ENCODE results near the gene PPIL6. TPM values are rescaled to one million over a fixed set of nuclear protein-coding genes. Genes with fewer than 3 reads are reported as not detected.

The PPIL6 gene
- total RNA-seq, 1 donor from 2014 or later, result 0.34 TPM

DNA sequence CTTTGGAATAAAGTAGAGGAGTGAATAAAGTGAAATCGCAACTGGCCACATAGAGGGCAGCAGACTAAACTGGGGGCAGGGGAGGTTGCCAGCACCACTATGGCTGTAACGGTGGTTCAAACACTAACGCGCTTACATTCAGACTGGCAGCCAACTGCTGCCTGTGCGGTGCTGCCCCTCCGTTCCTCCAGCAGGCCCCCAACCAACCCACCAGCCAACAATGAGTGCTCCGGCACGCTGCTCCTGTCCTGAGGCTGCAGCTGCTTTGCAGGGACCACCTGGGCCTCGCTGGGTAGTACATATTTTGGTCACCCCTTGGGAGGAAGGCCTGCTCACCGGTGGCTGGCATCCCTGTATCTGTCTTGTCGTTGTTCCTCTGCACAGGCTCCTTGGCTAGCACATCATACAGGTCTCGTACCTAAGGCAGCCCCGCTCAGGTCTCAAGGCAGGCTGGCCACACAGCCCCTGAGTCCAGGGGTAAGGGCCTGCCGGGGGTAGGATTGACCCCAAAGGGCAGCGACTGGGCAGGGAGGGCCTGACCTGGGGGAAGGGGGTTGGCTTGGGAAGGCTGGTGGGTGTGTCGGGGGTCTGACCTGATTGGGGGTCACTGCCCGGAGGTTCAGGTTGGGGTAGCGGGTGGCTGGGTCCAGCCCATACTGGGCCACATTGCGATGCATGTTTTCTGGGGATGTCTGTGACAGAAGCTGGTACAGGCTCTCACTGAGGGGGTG, 8.8 kb upstream of the PPIL6 start:
- DNase-seq, result no peak

DNA sequence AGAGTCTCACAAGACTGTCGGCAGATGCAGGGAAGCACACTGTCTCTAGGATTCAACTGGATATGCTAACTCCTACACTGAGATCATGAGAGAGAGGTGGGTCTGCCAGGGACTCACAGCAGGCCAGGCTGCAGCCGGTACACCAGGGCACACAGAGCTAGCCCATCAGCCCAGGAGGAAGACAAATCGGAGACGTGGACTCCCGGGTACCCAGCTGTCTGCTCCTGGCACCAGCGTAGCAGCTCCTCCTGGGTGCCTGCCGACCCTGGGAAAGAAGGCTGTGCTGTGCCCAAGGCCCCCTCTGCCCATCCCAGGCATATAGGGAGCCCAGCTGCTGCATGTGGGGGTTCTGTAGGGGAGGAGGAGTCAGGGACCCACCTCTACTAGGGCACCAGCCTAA, 8.2 kb upstream of the PPIL6 start:
- DNase-seq, result no peak

DNA sequence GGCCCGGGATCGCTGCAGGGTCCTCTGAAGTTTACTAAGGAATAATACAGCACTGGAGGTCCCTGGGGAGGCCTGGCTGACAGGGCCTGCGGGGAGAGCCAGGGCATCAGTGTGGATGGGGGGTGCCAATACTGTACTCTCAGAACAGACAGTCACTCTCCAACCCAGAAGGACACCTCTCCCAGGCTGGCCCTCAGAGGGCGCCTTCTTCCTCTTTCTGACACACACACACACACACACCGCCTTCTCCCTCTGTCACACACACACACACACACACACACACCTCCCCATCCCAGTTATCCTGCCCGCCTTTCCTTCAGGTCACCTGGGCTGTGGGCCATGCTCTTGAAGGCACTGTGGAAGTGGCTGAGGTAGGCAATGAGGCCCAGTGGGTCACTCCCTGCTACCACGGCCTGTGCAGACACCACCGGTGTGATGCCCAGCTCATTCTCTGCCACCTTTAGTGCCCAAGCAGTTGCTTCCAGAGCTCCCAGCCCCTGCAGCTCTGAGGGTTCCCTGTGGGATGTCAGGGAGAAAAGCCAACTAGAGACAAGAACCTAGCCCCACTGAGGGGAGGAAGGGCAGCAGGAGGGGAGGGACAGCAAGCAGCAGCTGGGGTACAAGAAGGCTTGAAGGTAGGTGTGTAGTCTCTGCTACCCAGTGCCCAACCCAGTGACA, 7.6 kb upstream of the PPIL6 start:
- DNase-seq, result no peak

DNA sequence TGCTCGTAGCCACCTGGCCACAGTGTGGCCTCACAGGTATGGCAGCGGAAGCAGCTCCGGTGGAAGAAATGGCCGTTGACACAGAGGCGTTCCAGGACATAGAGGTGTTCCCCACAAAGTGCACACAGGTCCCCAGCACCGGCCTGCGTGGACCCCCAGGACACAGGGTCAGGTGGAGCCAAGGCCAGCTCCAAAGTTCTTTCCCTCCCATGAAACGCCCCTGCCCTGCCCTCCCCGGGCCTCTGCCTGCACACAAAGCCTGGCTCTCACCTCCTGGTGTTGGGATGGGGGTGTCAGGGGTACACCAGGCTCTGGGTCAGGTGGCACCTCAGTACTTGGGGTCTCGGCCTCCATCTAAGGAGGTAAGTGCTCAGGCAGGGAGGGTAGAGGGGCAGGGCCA, 6.7 kb upstream of the PPIL6 start:
- DNase-seq, result no peak

DNA sequence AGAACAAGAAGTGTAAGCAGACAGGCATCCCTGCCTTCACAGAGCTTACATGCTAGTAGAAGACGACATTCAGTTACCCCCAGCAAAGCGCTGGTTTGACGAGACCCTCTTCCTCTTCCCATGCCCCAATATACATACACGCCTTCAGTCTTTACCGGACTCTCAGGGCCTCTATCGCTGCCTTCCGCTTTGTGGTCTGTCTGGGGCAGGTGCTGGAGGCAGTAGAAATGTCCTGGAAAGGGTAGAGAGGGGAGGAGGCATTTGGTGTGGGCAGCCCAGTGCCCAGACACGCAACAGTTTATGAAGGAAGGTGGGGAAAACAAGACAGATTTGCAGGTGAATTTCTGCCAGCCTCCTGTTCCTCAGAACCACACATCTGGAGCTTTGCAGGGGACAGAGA, 6.1 kb upstream of the PPIL6 start:
- DNase-seq, result no peak

DNA sequence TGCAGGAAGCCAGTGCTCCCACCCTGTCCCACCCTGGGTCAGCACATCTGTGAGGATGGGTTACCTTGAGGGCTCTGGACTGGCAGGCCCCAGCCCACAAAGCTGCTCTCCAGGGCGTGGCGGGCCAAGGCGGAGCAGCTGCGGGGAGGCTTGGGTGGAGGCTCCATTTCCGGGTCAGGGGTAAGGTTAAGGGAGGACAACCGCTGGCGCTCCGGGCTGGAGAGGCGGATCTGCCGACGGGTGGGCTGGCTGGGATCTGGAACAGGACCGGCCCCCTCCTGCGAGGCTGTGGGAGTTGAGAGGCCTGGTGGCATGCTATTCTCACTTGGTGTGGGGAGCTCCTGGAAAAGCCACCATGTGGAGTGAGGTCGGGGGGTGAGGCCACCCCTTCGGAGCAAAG, 5.6 kb upstream of the PPIL6 start:
- DNase-seq, result no peak

DNA sequence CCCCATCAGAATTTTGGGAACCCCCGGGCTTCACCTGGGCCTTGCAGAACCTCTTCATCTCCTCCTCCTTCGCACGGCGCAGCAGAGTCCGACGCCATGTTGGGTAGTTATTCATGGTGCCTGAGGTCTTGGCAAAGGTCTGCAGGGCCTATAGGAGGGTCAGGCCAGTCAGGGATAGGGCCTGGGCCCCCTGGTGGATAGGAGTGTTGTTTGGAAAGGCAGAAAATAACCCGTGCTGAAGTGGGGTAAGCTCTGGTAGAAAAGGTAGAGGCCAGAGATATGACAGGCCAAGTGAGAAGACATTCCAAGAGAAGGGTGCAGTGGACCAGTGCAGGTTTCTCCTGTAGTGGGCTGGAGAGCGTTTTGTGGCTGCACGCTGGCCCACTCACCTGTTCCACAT, 5.0 kb upstream of the PPIL6 start:
- DNase-seq, result peak; percentile 19

DNA sequence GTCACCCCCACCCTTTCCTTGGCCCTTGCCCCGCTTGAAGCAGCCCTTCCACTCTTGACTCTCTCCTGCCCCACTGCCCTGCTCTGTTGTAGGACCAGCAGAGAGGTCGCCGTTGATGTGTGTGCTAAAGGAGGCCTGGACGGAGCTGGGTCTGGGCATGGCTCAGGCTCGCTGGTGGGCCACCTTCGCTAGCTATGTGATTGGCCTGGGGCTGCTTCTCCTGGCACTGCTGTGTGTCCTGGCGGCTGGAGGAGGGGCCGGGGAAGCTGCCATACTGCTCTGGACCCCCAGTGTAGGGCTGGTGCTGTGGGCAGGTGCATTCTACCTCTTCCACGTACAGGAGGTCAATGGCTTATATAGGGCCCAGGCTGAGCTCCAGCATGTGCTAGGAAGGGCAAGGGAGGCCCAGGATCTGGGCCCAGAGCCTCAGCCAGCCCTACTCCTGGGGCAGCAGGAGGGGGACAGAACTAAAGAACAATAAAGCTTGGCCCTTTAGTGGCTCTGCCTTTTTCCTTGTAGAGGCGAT, 3.1 kb upstream of the PPIL6 start:
- no peak for DNase-seq

DNA sequence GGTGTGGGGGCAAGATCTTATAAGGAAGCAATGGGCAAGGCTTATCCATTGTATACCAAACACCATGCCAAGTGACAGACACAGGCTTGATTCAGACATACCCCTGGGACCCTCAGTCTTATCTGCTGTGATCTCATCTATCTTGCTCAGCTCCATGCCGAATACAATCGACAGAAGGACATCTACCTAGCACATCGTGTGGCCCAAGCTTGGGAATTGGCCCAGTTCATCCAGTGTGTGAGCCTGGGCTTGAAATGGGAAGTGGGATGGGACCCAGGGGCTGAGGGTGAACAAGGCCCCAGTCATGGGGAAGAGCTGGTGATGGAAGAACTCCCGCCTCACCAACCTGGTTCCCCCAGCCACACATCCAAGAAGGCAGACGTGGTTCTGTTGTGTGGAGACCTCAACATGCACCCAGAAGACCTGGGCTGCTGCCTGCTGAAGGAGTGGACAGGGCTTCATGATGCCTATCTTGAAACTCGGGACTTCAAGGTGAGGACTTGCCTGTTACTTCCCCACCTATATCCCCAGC, 2.0 kb upstream of the PPIL6 start:
- DNase-seq, result no peak

DNA sequence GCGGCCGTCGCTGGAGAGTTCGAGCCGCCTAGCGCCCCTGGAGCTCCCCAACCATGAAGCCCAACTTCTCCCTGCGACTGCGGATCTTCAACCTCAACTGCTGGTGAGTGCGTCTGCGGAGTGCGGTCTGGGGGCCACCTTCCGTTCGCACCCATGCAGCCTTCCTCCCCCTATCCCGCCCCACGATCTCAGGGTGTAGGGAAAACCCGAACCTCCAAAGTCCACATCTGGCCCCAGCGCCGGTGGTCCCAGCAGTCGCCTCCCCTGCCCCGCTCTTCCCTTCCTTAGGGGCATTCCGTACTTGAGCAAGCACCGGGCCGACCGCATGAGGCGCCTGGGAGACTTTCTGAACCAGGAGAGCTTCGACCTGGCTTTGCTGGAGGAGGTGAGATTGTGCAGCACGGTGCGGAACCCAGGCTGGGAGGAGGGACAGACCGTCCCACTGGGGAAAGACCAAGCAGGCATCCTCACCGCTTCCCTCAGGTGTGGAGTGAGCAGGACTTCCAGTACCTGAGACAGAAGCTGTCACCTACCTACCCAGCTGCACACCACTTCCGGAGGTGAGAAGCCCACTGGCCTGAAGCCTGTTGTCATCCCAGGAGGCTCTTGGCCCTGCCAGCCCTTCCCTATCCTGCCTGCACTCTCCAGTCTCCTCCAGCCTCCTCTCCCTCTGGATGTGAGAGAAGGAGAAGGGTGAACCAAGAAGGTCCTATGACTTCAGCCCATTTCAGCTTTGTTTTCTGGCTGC, 815 bp upstream of the PPIL6 start:
- DNase-seq, result peak; percentile 62

DNA sequence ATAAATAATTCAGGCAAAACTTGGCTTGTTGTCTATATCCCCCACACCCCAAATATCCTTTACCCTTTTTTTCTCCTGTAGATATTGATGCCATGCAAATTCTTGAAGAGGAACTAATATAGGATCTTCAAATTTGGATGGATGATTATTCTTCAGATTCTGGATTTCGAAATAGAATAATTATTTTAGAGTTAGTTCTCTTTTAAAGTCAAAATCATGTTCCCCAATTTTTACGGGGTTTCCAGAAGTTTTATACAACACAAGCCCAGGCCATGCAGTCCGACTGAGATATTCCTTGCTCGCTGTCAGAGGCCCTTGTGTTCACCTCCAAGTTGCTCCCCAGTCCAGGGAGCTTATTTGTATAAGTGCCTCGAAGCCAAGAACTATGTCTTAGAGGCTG, 4.4 kb downstream of the PPIL6 start:
- DNase-seq, result no peak

DNA sequence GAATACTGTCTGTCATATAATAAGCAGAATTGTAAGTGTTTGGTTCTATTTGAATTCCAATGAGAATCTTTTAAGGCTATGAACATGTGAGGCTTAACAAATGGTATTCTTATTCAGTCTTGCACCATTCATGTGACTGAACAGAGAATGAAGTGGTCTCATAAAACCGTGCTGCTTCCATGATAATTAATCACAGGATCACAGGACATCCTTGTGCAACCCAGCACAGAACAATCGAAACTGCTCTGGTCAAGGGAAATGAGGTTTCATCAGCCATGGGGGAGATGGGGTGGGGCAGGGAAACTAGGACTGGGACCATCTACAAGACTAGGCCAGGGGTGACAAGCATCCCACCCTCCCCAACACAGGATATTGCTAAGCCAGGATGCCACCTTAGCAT, 6.0 kb downstream of the PPIL6 start:
- no peak for DNase-seq

DNA sequence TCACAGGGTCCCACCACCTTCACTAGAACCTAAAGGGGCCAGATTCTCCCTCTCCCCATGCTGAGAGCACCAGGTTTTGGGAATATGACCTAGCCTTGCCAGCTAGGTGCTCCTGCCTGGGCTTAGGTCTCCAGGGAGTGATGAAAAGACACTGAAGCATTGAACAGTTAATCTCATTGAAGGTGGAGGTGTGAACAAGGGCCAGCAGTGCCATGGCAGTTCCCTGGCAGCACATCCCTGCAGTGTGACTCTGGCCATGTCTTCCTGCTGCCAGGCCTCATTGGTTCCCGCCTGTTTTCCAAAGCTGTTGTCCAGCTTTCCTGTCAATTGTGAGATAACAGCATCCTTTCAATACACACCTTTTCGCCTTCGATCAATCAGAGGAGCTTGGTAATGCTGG, 10.9 kb downstream of the PPIL6 start:
- DNase-seq, result no peak

DNA sequence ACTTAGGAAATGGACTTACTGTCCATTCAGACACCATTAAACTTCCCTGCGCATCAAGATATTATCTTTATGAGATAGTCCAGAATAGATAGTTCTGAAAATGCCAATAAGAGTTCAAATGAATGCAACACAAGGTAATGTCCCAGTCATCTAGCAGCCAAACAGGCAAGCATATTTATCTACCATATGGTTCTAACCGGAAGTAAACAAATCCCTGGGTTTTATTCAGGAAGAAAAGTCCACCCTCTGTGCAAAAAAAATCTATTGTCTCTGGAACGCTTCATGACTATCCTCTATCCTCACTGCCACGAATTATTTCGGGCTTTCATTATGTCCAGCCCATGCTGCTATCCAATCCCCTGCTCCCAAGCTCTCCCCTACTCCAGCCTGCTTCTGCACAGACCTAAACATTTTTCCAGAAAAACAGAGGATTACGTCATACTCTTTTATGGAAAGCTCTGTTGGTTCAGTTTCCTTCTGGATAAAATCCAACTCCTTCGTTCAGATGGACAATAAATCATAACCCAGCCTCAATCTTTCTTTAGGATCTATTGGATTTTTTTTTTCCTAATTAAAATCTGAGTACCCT, 11.4 kb downstream of the PPIL6 start:
- peak; percentile 72 for DNase-seq

DNA sequence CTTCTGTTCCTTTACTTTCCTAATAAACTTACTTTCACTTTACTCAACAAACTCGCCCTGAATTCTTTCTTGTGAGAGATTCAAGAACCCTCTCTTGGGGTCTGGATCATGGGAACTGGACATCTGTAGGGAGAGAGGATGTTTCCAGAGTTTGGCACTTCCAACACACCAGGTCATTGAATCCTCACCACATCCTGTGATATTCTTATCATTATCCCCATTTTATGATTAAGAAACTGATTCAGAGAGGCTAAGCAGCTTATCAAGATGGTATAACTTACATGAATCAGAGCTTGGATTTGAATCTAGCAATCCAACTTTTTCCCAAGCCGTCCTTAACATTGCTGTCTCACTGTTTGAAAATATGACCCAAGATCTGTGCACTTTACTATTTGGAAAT, 15.5 kb downstream of the PPIL6 start:
- no peak for DNase-seq

DNA sequence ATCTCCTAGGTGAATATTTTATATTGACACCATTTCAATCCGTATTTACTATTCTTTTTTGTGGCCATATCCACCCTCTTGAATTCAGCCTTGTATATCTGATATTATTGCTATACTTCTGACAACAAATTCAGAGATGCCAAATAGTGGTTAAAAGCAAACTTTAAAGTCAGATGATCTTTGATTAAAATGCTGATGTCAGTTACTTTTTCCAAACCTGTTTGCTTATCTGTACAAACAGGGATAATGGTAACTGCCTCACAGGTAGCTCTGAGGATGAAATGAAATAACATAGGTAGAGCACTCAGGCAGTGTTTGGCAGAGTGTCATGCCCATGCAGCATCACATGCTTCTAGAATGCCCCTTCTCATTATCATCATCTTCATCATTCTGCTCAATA, 19.2 kb downstream of the PPIL6 start:
- DNase-seq, result no peak

DNA sequence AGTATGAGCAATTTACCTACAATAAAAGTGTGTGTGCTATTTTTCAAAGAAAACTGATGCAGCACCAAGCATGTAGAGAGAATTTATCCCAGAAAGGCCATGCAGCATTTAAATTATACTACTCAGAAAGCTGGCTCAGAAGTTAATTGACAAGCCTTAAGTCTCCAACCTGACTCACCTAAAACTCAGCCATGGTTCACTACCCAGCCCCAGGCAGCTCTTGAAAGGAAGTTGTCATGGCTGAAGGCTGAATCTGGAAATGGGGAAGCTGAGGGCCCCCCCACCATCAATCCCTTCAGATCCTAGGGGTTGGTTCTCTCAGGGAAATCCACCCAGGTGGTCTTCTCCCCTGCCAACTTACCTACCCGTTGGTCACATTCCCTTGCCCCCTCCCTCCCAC, 19.7 kb downstream of the PPIL6 start:
- DNase-seq, result no peak

DNA sequence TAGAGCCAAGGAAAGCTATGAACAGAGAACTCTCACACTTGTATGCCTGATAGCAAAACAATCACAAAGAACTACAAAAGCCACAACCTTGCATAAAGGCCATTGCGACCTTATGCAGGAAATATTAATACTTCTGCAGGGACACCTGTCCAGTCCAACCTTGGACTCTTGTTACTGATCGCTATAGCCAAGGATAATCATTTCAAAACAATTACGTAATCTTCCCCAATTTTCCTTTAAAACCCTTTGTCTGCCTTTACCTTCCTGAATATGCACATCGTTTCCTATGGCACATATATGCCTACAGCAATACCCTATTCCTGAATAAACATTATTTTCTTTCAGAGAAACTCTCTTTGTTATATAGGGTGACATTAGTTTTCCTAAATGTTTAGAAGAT, 22.8 kb downstream of the PPIL6 start:
- no peak for DNase-seq

DNA sequence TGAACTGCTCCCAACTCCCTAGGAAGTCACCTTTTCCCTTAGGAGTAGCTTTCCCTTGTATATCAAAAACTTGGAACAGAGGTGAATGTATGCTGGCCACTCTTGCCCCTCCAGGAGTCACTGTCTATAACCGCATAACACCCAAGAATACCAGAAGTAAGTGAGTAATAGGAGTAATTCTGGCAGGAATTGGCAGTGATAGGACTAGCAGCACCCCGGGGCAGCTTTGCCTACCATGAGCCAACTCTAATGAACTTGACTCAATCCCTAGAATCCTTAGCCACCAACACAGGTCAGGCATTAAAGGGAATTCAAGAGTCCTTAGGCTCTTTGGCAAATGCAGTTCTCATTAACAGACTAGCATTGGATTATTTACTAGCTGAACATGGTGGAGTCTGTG, 29.4 kb downstream of the PPIL6 start:
- no peak for DNase-seq

DNA sequence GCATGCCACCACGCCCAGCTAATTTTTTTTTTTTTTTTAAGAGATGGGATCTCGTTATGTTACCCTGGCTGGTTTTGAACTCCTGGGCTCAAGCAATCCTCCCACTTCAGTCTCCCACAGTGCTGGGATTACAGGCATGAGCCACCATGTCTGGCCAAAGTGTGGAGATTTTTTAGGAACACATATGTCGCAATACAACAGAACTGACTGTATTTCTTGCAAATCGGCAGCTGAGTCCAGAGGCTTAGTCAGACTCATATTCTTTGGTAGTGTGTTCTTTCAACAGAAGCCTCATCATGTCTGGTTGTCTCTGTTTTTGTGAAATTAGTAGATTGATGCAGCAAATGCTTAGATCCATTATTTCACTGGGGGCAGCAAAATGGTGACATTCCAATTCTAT, 34.2 kb downstream of the PPIL6 start:
- no peak for DNase-seq

DNA sequence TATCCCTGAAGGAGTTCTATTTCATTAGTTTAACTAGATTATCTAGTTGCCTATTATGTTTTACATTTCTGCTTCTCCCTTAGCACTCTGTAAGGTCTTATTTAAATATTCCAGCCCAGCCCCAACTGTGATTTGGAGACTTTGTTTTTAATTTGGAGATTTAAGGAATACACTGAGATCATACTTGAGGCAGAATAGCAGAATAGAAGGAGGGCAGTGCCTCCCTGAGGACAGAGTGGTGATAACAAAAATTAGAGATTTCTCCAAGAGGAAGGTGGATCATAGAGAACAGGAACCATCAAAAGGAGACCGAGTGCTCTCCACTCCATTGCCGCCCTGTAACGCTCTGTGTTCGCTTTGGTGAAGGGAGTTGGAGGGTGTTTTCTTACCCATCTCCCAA, 43.4 kb downstream of the PPIL6 start:
- peak; percentile 25 for DNase-seq

DNA sequence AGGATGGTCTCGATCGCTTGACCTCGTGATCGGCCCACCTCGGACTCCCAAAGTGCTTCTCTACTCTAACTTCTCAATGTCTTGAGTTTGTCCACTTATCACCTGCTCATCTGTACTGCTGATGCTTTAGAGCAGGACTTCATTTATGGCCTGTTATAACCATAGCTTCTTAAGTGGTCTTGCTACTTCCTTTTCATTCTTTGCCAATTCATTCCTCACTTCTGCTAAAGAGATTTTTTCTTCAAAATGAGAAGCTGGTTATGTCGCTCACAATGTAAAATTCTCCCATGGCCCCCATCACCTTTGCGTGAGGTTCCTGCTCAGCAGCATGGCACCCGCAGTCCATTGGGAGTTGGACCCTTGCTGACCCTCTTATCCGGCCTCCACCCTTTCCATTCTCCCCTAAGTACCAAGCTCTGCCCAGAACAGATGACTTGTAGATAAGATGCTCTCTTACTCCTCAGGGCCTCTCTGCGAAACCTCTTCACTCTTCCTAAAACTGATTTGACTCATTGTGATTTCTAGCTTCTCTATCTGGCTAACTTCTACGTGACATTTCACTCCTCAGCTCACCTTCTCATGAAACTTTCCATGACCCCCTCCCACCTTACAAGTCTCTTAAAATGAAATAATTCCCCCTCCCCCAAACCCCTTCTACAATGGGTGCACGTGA, 44.2 kb downstream of the PPIL6 start:
- no peak for DNase-seq

DNA sequence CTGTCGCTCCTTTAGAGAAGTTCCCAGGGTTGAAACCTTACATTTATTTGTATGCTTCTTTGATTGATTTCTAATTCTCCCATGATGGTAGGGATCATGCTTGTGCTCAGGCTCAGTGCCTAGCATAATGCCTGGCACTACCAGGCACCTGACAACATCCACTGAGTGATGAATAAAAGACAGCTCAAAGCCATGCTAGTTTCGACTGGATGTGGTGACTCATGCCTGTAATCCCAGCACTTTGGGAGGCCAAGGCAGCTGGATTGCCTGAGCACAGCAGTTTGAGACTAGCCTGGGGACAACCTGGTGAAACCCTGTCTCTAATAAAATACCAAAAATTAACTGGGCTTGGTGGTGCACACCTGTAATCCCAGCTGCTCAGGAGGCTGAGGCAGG, 46.5 kb downstream of the PPIL6 start:
- DNase-seq, result no peak
